Naive thymus-derived CD4-positive, alpha-beta T cell (primary cell): ENCODE results near the gene RAD21L1. TPM values are rescaled to one million over a fixed set of nuclear protein-coding genes. Genes with fewer than 3 reads are reported as not detected.
"Not testable (repeated sequence)": the region's sequence is repeated elsewhere in the genome, so short reads cannot be mapped to it uniquely, and the experiment has no call there.

ENCODE experiments used
- ATAC-seq: fragments of 150-1000 bp; cut with Tn5 transposase; 2 replicates; pipeline ENCODE4 v1.10.0; 2021; ENCODE audit warnings: mild to moderate bottlenecking, moderate library complexity
- CTCF ChIA-PET: fragments of 350-600 bp; sonication (Branson Sonifier 250); formaldehyde crosslinking; loops from one replicate; lab custom pipeline; 2021; ENCODE audit warnings: antibody characterized with exemption; lab: Charles Lee
- POLR2A ChIA-PET: fragments of 350-600 bp; sonication (Branson Sonifier 250); formaldehyde crosslinking; loops from one replicate; lab custom pipeline; 2021; ENCODE audit warnings: antibody characterized with exemption, inconsistent platforms; lab: Charles Lee
- DNase-seq, 9 donors: peaks; one replicate each; pipeline versions ENCODE4 v3.0.0 to v3.0.0-alpha.2; 2020 to 2022; ENCODE audit warnings: mixed read lengths in 1 of 9
- H3K27ac ChIP-seq: one replicate; pipeline ENCODE4 v1.7.0; 2013; ENCODE audit warnings: mild to moderate bottlenecking, low read depth, low read length, moderate library complexity
- H3K27me3 ChIP-seq, 2 donors: one replicate each; pipeline ENCODE4 v1.7.0; 2013; ENCODE audit warnings: low read length in 2 of 2, mild to moderate bottlenecking in 2 of 2, moderate library complexity in 2 of 2; ENCODE audit not compliant: control insufficient read depth in 2 of 2, insufficient read depth in 2 of 2
- H3K36me3 ChIP-seq, 3 experiments: 1 replicate in 2 of 3; 2 replicates in 1 of 3; pipeline ENCODE4 v1.7.0; 2013; ENCODE audit warnings: low read length in 3 of 3, mild to moderate bottlenecking in 3 of 3, moderate library complexity in 1 of 3; ENCODE audit not compliant: insufficient read depth in 3 of 3, control insufficient read depth in 2 of 3
- H3K4me1 ChIP-seq, 2 donors: one replicate each; pipeline ENCODE4 v1.7.0; 2013; ENCODE audit warnings: low read length in 2 of 2, mild to moderate bottlenecking in 2 of 2, moderate library complexity in 1 of 2; ENCODE audit not compliant: control insufficient read depth in 2 of 2, insufficient read depth in 2 of 2
- H3K4me3 ChIP-seq: 2 replicates; pipeline ENCODE4 v1.7.0; 2013; ENCODE audit warnings: mild to moderate bottlenecking, low read length
- H3K9me3 ChIP-seq, 3 experiments: 1 replicate in 2 of 3; 2 replicates in 1 of 3; pipeline ENCODE4 v1.7.0; 2013; ENCODE audit warnings: low read length in 3 of 3; ENCODE audit not compliant: control insufficient read depth in 2 of 3
- H3K27ac Mint-ChIP-seq, 9 donors: one replicate each; pipeline ENCODE4 v1.8.0; 2020 to 2022; ENCODE audit warnings: mixed read lengths in 9 of 9, mild to moderate bottlenecking in 8 of 9, moderate library complexity in 5 of 9, inconsistent platforms in 2 of 9
- H3K27me3 Mint-ChIP-seq, 5 donors: one replicate each; pipeline ENCODE4 v1.8.0; 2021 to 2022; ENCODE audit warnings: mixed read lengths in 5 of 5, mild to moderate bottlenecking in 1 of 5
- H3K36me3 Mint-ChIP-seq, 5 donors: one replicate each; pipeline ENCODE4 v1.8.0; 2020 to 2022; ENCODE audit warnings: mixed read lengths in 5 of 5, mild to moderate bottlenecking in 3 of 5, inconsistent platforms in 1 of 5
- H3K4me1 Mint-ChIP-seq, 7 donors: one replicate each; pipeline ENCODE4 v1.8.0; 2020 to 2022; ENCODE audit warnings: mixed read lengths in 7 of 7, mild to moderate bottlenecking in 3 of 7, inconsistent platforms in 1 of 7
- H3K4me3 Mint-ChIP-seq, 10 donors: one replicate each; pipeline ENCODE4 v1.8.0; 2020 to 2022; ENCODE audit warnings: mild to moderate bottlenecking in 10 of 10, mixed read lengths in 10 of 10, moderate library complexity in 6 of 10, inconsistent platforms in 2 of 10
- H3K9me3 Mint-ChIP-seq, 11 donors: one replicate each; pipeline ENCODE4 v1.8.0; 2020 to 2022; ENCODE audit warnings: mixed read lengths in 11 of 11, mild to moderate bottlenecking in 4 of 11, inconsistent platforms in 1 of 11, moderate library complexity in 1 of 11
- intact Hi-C, 2 donors: fragments of 100-400 bp; cut with micrococcal nuclease; formaldehyde crosslinking; loops; one replicate each; pipeline ENCODE4 v1.15.1; 2023
- polyA plus RNA-seq, 2 donors: library from polyadenylated mRNA; unstranded; fragments of 300-500 nt; fragmentation: Illumina TruSeq; gene quantifications; one replicate each; pipeline ENCODE4 v1.2.3, GENCODE V29; 2021
- total RNA-seq, 6 experiments: library from RNA in 5 of 6; stranded (reverse) in 5 of 6; gene quantifications; 1 replicate in 5 of 6; 2 replicates in 1 of 6; pipeline ENCODE4 v1.2.3 and lab custom pipeline; 2021 to 2026

Gene RAD21L1
- total and polyA plus RNA-seq, 7 experiments from 2014 or later: 0.48 to 0.81 (median 0.61) TPM; not detected in 3

GRCh38 chr20:1215386-1216170 lies 10.3 kb upstream of the RAD21L1 start:
- Mint-ChIP-seq H3K4me1 (peaks cover 21 to 55% (median 36%) of the 10 kb centered on the region in 7 donors), H3K4me3 (peak overlapping the region; percentile 26 to 79 (median 70)), H3K27ac (peak overlapping the region; percentile 80 to 97 (median 90)), H3K36me3 (peaks cover 0 to 3% (median 0%) of the 10 kb centered on the region in 5 donors), H3K27me3 (peaks cover 0 to 21% (median 0%) of the 10 kb centered on the region in 5 donors), H3K9me3 (peaks cover 0 to 2% (median 0%) of the 10 kb centered on the region in 11 donors)
- ChIA-PET POLR2A (interaction anchor here (0.8 to 1.7 kb wide), 4 partner anchors 11 to 95 kb away, joined by 3 to 6 read pairs (median 4); partner anchors contain the start of gene RAD21L1), CTCF (interaction anchor here (0.9 kb wide), 1 partner anchor 107 kb away, joined by 3 read pairs; no protein-coding TSS in a partner anchor)
- Histone ChIP-seq H3K4me1 (peaks cover 5 to 27% of the 10 kb centered on the region in 2 donors), H3K27ac (peak overlapping the region; percentile 56), H3K9me3 (no peaks in the 10 kb centered on the region), H3K27me3 (no peaks in the 10 kb centered on the region), H3K4me3 (no peak overlapping the region), H3K36me3 (no peaks in the 10 kb centered on the region)
- ATAC-seq: peak; percentile 67
- peak in 7 of 9 donors; percentile 43 to 60 (median 52) for DNase-seq
- intact Hi-C loops: loop anchor here (1.0 to 10.0 kb wide), 7 partner anchors 10 to 671 kb away; partner anchors contain the start of genes CSNK2A1 (in 1 of the 2) and SNPH (in 1 of the 2)

- not testable (repeated sequence) for H3K4me3 ChIP-seq, H3K9me3 ChIP-seq, H3K9me3 Mint-ChIP-seq, ATAC-seq, H3K27me3 ChIP-seq, H3K36me3 ChIP-seq, H3K36me3 Mint-ChIP-seq
- peaks cover 21 to 55% (median 36%) of the 10 kb centered on the region in 7 donors for H3K4me1 Mint-ChIP-seq
- DNase-seq: peak in 6 of 9 donors; percentile 29 to 46 (median 34)
- H3K4me3 Mint-ChIP-seq: peak overlapping the region; percentile 6 to 76 (median 50)
- ChIA-PET POLR2A (interaction anchor here (0.6 to 1.7 kb wide), 6 partner anchors 11 to 165 kb away, joined by 3 to 6 read pairs (median 4); partner anchors contain the start of gene SNPH), CTCF (interaction anchor here (0.9 to 1.3 kb wide), 2 partner anchors 65 to 219 kb away, joined by 3 to 4 read pairs; no protein-coding TSS in a partner anchor)
- intact Hi-C loops: loop anchor here in 1 of 2 donors (1.0 to 10.0 kb wide), 6 partner anchors 9 to 672 kb away; partner anchors contain the start of genes CSNK2A1 and SNPH
- peak overlapping the region in 8 of 9 donors; percentile 35 to 97 (median 86) for H3K27ac Mint-ChIP-seq
- H3K27me3 Mint-ChIP-seq: peaks cover 0 to 33% (median 0%) of the 10 kb centered on the region in 5 donors
- H3K4me1 ChIP-seq: peaks cover 5 to 27% of the 10 kb centered on the region in 2 donors
- H3K27ac ChIP-seq: peak overlapping the region; percentile 56
Observed at GRCh38 chr20:1216527-1217427, 9.1 kb upstream of the RAD21L1 start.

GRCh38 chr20:1222750-1223149 lies 3.1 kb upstream of the RAD21L1 start:
- H3K36me3 Mint-ChIP-seq, ATAC-seq, DNase-seq, CTCF ChIA-PET, H3K27ac ChIP-seq, POLR2A ChIA-PET, H3K4me3 ChIP-seq, H3K4me3 Mint-ChIP-seq, H3K36me3 ChIP-seq, H3K9me3 ChIP-seq, H3K27me3 ChIP-seq: not testable (repeated sequence)
- Mint-ChIP-seq H3K9me3 (peaks cover 0 to 14% (median 4%) of the 10 kb centered on the region in 11 donors), H3K4me1 (peaks cover 5 to 25% (median 17%) of the 10 kb centered on the region in 7 donors), H3K27me3 (peaks cover 0 to 65% (median 0%) of the 10 kb centered on the region in 5 donors), H3K27ac (peak overlapping the region in 2 of 9 donors; percentile 10 to 72)
- H3K4me1 ChIP-seq: peaks cover 8 to 12% of the 10 kb centered on the region in 2 donors
- intact Hi-C loops: loop anchor here (10.0 kb wide), 2 partner anchors 818 to 882 kb away; partner anchors contain the start of genes RBCK1 (in 1 of the 2) and STK35 (in 1 of the 2)

- peak overlapping the region; percentile 10 to 75 (median 46) for H3K4me3 Mint-ChIP-seq
- peaks cover 0 to 5% (median 0%) of the 10 kb centered on the region in 3 experiments for H3K36me3 ChIP-seq
- POLR2A ChIA-PET: interaction anchor here (0.6 to 0.8 kb wide), 3 partner anchors 42 to 166 kb away, joined by 3 read pairs; partner anchors contain the start of gene SNPH
- DNase-seq (peak in 3 of 9 donors; percentile 11 to 37 (median 15)), ATAC-seq (no peak)
- H3K27ac ChIP-seq: no peak overlapping the region
- H3K9me3 ChIP-seq: no peaks in the 10 kb centered on the region
- H3K27me3 Mint-ChIP-seq: peaks cover 0 to 65% (median 4%) of the 10 kb centered on the region in 5 donors
- no peak overlapping the region for H3K4me3 ChIP-seq
- H3K4me1 Mint-ChIP-seq: peaks cover 0 to 21% (median 14%) of the 10 kb centered on the region in 7 donors
- peaks cover 0 to 4% of the 10 kb centered on the region in 2 donors for H3K27me3 ChIP-seq
- H3K36me3 Mint-ChIP-seq: peaks cover 0 to 4% (median 0%) of the 10 kb centered on the region in 5 donors
- peak overlapping the region in 8 of 9 donors; percentile 34 to 81 (median 58) for H3K27ac Mint-ChIP-seq
- H3K4me1 ChIP-seq: peaks cover 8 to 12% of the 10 kb centered on the region in 2 donors
- intact Hi-C loops: loop anchor here (2.0 to 10.0 kb wide), 3 partner anchors 242 to 880 kb away; partner anchors contain the start of genes NSFL1C (in 1 of the 2), RBCK1 (in 1 of the 2) and STK35 (in 1 of the 2)
- H3K9me3 Mint-ChIP-seq: peaks cover 0 to 14% (median 4%) of the 10 kb centered on the region in 11 donors
- CTCF ChIA-PET: interaction anchor here (1.0 to 2.7 kb wide), 2 partner anchors 11 to 76 kb away, joined by 4 to 7 read pairs; no protein-coding TSS in a partner anchor
Observed at GRCh38 chr20:1224205-1224890, 1.5 kb upstream of the RAD21L1 start.

- Histone ChIP-seq H3K4me1 (peaks cover 8 to 12% of the 10 kb centered on the region in 2 donors), H3K9me3 (no peaks in the 10 kb centered on the region), H3K36me3 (peaks cover 0 to 5% (median 0%) of the 10 kb centered on the region in 3 experiments), H3K27ac (peak overlapping the region; percentile 11), H3K4me3 (no peak overlapping the region), H3K27me3 (peaks cover 0 to 10% of the 10 kb centered on the region in 2 donors)
- H3K4me1 Mint-ChIP-seq: peaks cover 0 to 21% (median 14%) of the 10 kb centered on the region in 7 donors
- DNase-seq (no peak), ATAC-seq (no peak)
- peak overlapping the region; percentile 62 to 92 (median 74) for H3K4me3 Mint-ChIP-seq
- peaks cover 0 to 14% (median 4%) of the 10 kb centered on the region in 11 donors for H3K9me3 Mint-ChIP-seq
- CTCF ChIA-PET: interaction anchor here (1.0 to 2.7 kb wide), 3 partner anchors 12 to 115 kb away, joined by 3 to 7 read pairs (median 4); no protein-coding TSS in a partner anchor
- H3K36me3 Mint-ChIP-seq: peaks cover 0 to 4% (median 0%) of the 10 kb centered on the region in 5 donors
- H3K27ac Mint-ChIP-seq: peak overlapping the region in 4 of 9 donors; percentile 38 to 86 (median 79)
- intact Hi-C loops: loop anchor here (1.0 to 10.0 kb wide), 11 partner anchors 8 to 1427 kb away; partner anchors contain the start of genes FAM110A (in 1 of the 2), NOP56 (in 1 of the 2), NSFL1C (in 1 of the 2) and PSMF1 (in 1 of the 2)
- POLR2A ChIA-PET: interaction anchor here (0.6 to 1.4 kb wide), 8 partner anchors 38 to 242 kb away, joined by 3 to 8 read pairs (median 3); partner anchors contain the start of gene SNPH
- peaks cover 0 to 65% (median 11%) of the 10 kb centered on the region in 5 donors for H3K27me3 Mint-ChIP-seq
Observed at GRCh38 chr20:1225263-1225782, 521 bp upstream of the RAD21L1 start.
